Stimulated activated CD4-positive, alpha-beta T cell treated with anti-CD3 and anti-CD28 coated beads, TNF-alpha, amount 100 ng/mL, for 48 hours (primary cell): ENCODE results near the gene GSN.

ENCODE experiments used
- DNase-seq, 3 donors: peaks; one replicate each; pipeline ENCODE4 v3.0.0-alpha.2; 2020; ENCODE audit warnings: low read depth in 3 of 3

GSN gene

GRCh38 chr9:121273064-121273775 lies 5.3 kb downstream of the GSN start:
- no peak for DNase-seq

GRCh38 chr9:121274851-121275250 lies 6.9 kb downstream of the GSN start:
- DNase-seq = no peak

- DNase-seq = no peak
Observed at GRCh38 chr9:121275781-121276658, 8.1 kb downstream of the GSN start.

GRCh38 chr9:121277026-121277425 lies 9.1 kb downstream of the GSN start:
- no peak for DNase-seq

GRCh38 chr9:121277518-121278295 lies 9.7 kb downstream of the GSN start:
- no peak for DNase-seq

- peak in 2 of 3 donors; percentile 28 to 43 for DNase-seq
Observed at GRCh38 chr9:121278477-121279261, 10.7 kb downstream of the GSN start.

- DNase-seq = no peak
Observed at GRCh38 chr9:121279776-121280388, 11.9 kb downstream of the GSN start.

GRCh38 chr9:121280715-121281613 lies 13.0 kb downstream of the GSN start:
- DNase-seq = no peak

GRCh38 chr9:121281614-121282276 lies 13.8 kb downstream of the GSN start:
- DNase-seq = no peak

GRCh38 chr9:121282277-121283079 lies 14.5 kb downstream of the GSN start:
- no peak for DNase-seq

- DNase-seq = no peak
Observed at GRCh38 chr9:121283080-121283398, 15.1 kb downstream of the GSN start.

- DNase-seq = no peak
Observed at GRCh38 chr9:121283856-121284732, 16.1 kb downstream of the GSN start.

- DNase-seq = no peak
Observed at GRCh38 chr9:121284733-121285451, 16.9 kb downstream of the GSN start.

- no peak for DNase-seq
Observed at GRCh38 chr9:121285835-121286687, 18.1 kb downstream of the GSN start.

GRCh38 chr9:121286688-121286972 lies 18.7 kb downstream of the GSN start:
- DNase-seq = no peak
